Measurements from ENCODE around the gene OR2M5. TPM values are rescaled to one million over a fixed set of nuclear protein-coding genes. Genes with fewer than 3 reads are reported as not detected.

The OR2M5 gene
- total RNA-seq, 2 donors from 2014 or later: not detected

GRCh38 chr1:248152056-248152827, 7.3 kb downstream of the OR2M5 start:
- Mint-ChIP-seq H3K9me3 (peaks cover 80% of the 10 kb centered on the region), H3K27ac (no peak overlapping the region), H3K36me3 (ENCODE audit: low read depth) (peaks cover 3% of the 10 kb centered on the region), H3K4me1 (no peaks in the 10 kb centered on the region), H3K27me3 (ENCODE audit: insufficient read depth) (no peaks in the 10 kb centered on the region), H3K4me3 (no peak overlapping the region)
- Histone ChIP-seq H3K9ac (ENCODE audit: extremely low read depth, low read length, poor library complexity, severe bottlenecking) (no peak overlapping the region), H3K36me3 (ENCODE audit: control insufficient read depth, insufficient read depth, low read length) (no peaks in the 10 kb centered on the region), H3K9me3 (ENCODE audit: control insufficient read depth, low read length) (peaks cover 83% of the 10 kb centered on the region), H3K27ac (ENCODE audit: low read depth, low read length) (no peak overlapping the region), H3K27me3 (ENCODE audit: control insufficient read depth, insufficient read depth, low read length, poor library complexity, severe bottlenecking) (no peaks in the 10 kb centered on the region), H3K4me3 (ENCODE audit: low read length) (no peak overlapping the region), H3K4me1 (ENCODE audit: control insufficient read depth, insufficient read depth, low read length) (no peaks in the 10 kb centered on the region)
- no peak for DNase-seq
- WGBS, 2 experiments (ENCODE audit: insufficient coverage in 1 of 2, insufficient read length in 1 of 2): 75% methylated on average over 6 of the region's 6 CpGs; no CpG with 5 or more reads in 1 of the 2 experiments
- TF ChIP-seq CTCF (conservative IDR thresholded peaks at IDR 0.05): no peak

GRCh38 chr1:248155927-248156326, 11.0 kb downstream of the OR2M5 start:
- H3K9me3 Mint-ChIP-seq: peaks cover 72% of the 10 kb centered on the region

GRCh38 chr1:248158758-248159157, 13.8 kb downstream of the OR2M5 start:
- DNase-seq: no peak
- Mint-ChIP-seq H3K4me3 (no peak overlapping the region), H3K36me3 (ENCODE audit: low read depth) (no peaks in the 10 kb centered on the region), H3K27me3 (ENCODE audit: insufficient read depth) (no peaks in the 10 kb centered on the region), H3K27ac (no peak overlapping the region), H3K4me1 (no peaks in the 10 kb centered on the region), H3K9me3 (peaks cover 65% of the 10 kb centered on the region)
- 83% methylated on average over 4 of the region's 4 CpGs; no CpG with 5 or more reads in 1 of the 2 experiments for WGBS, 2 experiments (ENCODE audit: insufficient coverage in 1 of 2, insufficient read length in 1 of 2)
- H3K4me3 ChIP-seq (ENCODE audit: low read length): no peak overlapping the region
- no peak overlapping the region for H3K9ac ChIP-seq (ENCODE audit: extremely low read depth, low read length, poor library complexity, severe bottlenecking)
- no peak for TF ChIP-seq CTCF (conservative IDR thresholded peaks at IDR 0.05)
- H3K36me3 ChIP-seq (ENCODE audit: control insufficient read depth, insufficient read depth, low read length): no peaks in the 10 kb centered on the region
- H3K9me3 ChIP-seq (ENCODE audit: control insufficient read depth, low read length): peaks cover 62% of the 10 kb centered on the region
- H3K27me3 ChIP-seq (ENCODE audit: control insufficient read depth, insufficient read depth, low read length, poor library complexity, severe bottlenecking): no peaks in the 10 kb centered on the region
- no peak overlapping the region for H3K27ac ChIP-seq (ENCODE audit: low read depth, low read length)
- H3K4me1 ChIP-seq (ENCODE audit: control insufficient read depth, insufficient read depth, low read length): no peaks in the 10 kb centered on the region

More at GRCh38 chr1:248155927-248156326, 11.0 kb downstream of the OR2M5 start:
- H3K4me1 ChIP-seq (ENCODE audit: control insufficient read depth, insufficient read depth, low read length): no peaks in the 10 kb centered on the region
- no peaks in the 10 kb centered on the region for H3K4me1 Mint-ChIP-seq
- no peaks in the 10 kb centered on the region for H3K27me3 Mint-ChIP-seq (ENCODE audit: insufficient read depth)
- H3K27ac Mint-ChIP-seq: no peak overlapping the region
- no peaks in the 10 kb centered on the region for H3K36me3 Mint-ChIP-seq (ENCODE audit: low read depth)
- no peaks in the 10 kb centered on the region for H3K27me3 ChIP-seq (ENCODE audit: control insufficient read depth, insufficient read depth, low read length, poor library complexity, severe bottlenecking)
- TF ChIP-seq CTCF (conservative IDR thresholded peaks at IDR 0.05): no peak
- WGBS, 2 experiments (ENCODE audit: insufficient coverage in 1 of 2, insufficient read length in 1 of 2): 84% methylated on average over 1 of the region's 1 CpG; no CpG with 5 or more reads in 1 of the 2 experiments
- peaks cover 68% of the 10 kb centered on the region for H3K9me3 ChIP-seq (ENCODE audit: control insufficient read depth, low read length)
- DNase-seq: no peak
- no peak overlapping the region for H3K9ac ChIP-seq (ENCODE audit: extremely low read depth, low read length, poor library complexity, severe bottlenecking)
- no peaks in the 10 kb centered on the region for H3K36me3 ChIP-seq (ENCODE audit: control insufficient read depth, insufficient read depth, low read length)
- no peak overlapping the region for H3K4me3 Mint-ChIP-seq
- no peak overlapping the region for H3K27ac ChIP-seq (ENCODE audit: low read depth, low read length)
- H3K4me3 ChIP-seq (ENCODE audit: low read length): no peak overlapping the region

All from endodermal cell (in vitro differentiated cells).